Measurements from ENCODE around the gene GBP7.
A peak's percentile ranks its signal among the peaks of the same experiment; 100 is the strongest.
"Not testable (repeated sequence)": the region's sequence is repeated elsewhere in the genome, so short reads cannot be mapped to it uniquely, and the experiment has no call there.

The GBP7 gene

DNA sequence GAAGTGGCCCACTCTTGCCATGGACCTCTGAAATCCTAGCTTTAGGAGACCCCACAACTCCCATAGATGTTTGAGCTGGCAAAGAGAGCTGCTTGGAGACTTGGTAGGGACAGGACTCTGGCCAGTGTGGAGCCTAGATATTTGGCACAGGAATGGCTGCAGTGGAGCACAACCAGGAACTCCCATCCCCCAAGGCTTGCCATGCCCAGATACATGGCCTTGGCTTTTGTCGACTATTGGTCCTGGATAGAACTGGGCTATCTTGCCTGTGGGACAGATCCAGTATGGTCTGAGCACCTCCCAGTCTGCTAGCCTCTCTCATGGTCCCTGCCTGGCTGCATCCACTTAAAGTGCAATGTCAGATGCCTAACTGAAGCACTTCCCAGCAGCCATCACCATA lies 42.1 kb downstream of the GBP7 start:
- no peak for TF ChIP-seq CTCF (IDR thresholded peaks at IDR 0.05; ENCODE audit: insufficient read depth, low read length, poor library complexity, severe bottlenecking)
- no peaks in the 10 kb centered on the region for H3K36me3 ChIP-seq (ENCODE audit: control insufficient read depth, insufficient read depth, low read length)
- H3K4me3 ChIP-seq (replicated peaks; ENCODE audit: low read depth, low read length), result no peak overlapping the region
- DNase-seq (ENCODE audit: extremely low read depth, insufficient read length), result no peak
- no peaks in the 10 kb centered on the region for H3K27me3 ChIP-seq (replicated peaks; ENCODE audit: control insufficient read depth, insufficient read depth, low read length)

- DNase-seq (ENCODE audit: extremely low read depth, insufficient read length), result no peak
- no peak for TF ChIP-seq CTCF (IDR thresholded peaks at IDR 0.05; ENCODE audit: insufficient read depth, low read length, poor library complexity, severe bottlenecking)
Observed at GRCh38 chr1:89130716-89131115, 45.1 kb downstream of the GBP7 start.

GRCh38 chr1:89129911-89130310 lies 45.9 kb downstream of the GBP7 start:
- TF ChIP-seq CTCF (IDR thresholded peaks at IDR 0.05; ENCODE audit: insufficient read depth, low read length, poor library complexity, severe bottlenecking), result no peak
- H3K27me3 ChIP-seq (replicated peaks; ENCODE audit: control insufficient read depth, insufficient read depth, low read length), result no peaks in the 10 kb centered on the region
- no peak overlapping the region for H3K4me3 ChIP-seq (replicated peaks; ENCODE audit: low read depth, low read length)
- DNase-seq (ENCODE audit: extremely low read depth, insufficient read length), result no peak
- no peaks in the 10 kb centered on the region for H3K36me3 ChIP-seq (ENCODE audit: control insufficient read depth, insufficient read depth, low read length)

More at GRCh38 chr1:89130716-89131115, 45.1 kb downstream of the GBP7 start:
- Histone ChIP-seq H3K27me3 (replicated peaks; ENCODE audit: control insufficient read depth, insufficient read depth, low read length) (no peaks in the 10 kb centered on the region), H3K36me3 (ENCODE audit: control insufficient read depth, insufficient read depth, low read length) (no peaks in the 10 kb centered on the region), H3K4me3 (replicated peaks; ENCODE audit: low read depth, low read length) (no peak overlapping the region)

DNA sequence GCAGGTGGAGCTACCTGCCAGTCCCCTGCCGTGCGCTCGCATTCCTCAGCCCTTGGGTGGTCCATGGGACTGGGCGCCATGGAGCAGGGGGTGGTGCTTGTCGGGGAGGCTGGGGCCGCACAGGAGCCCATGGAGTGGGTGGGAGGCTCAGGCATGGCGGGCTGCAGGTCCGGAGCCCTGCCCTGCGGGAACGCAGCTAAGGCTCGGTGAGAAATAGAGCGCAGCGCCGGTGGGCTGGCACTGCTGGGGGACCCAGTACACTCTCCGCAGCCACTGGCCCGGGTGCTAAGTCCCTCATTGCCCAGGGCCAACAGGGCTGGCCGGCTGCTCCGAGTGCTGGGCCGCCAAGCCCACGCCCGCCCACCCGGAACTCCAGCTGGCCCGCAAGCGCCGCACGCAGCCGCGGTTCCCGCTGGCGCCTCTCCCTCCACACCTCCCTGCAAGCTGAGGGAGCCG lies 47.8 kb downstream of the GBP7 start:
- not testable (repeated sequence) for DNase-seq (ENCODE audit: extremely low read depth, insufficient read length); H3K27me3 ChIP-seq (replicated peaks; ENCODE audit: control insufficient read depth, insufficient read depth, low read length); H3K36me3 ChIP-seq (ENCODE audit: control insufficient read depth, insufficient read depth, low read length); H3K4me3 ChIP-seq (replicated peaks; ENCODE audit: low read depth, low read length)

DNA sequence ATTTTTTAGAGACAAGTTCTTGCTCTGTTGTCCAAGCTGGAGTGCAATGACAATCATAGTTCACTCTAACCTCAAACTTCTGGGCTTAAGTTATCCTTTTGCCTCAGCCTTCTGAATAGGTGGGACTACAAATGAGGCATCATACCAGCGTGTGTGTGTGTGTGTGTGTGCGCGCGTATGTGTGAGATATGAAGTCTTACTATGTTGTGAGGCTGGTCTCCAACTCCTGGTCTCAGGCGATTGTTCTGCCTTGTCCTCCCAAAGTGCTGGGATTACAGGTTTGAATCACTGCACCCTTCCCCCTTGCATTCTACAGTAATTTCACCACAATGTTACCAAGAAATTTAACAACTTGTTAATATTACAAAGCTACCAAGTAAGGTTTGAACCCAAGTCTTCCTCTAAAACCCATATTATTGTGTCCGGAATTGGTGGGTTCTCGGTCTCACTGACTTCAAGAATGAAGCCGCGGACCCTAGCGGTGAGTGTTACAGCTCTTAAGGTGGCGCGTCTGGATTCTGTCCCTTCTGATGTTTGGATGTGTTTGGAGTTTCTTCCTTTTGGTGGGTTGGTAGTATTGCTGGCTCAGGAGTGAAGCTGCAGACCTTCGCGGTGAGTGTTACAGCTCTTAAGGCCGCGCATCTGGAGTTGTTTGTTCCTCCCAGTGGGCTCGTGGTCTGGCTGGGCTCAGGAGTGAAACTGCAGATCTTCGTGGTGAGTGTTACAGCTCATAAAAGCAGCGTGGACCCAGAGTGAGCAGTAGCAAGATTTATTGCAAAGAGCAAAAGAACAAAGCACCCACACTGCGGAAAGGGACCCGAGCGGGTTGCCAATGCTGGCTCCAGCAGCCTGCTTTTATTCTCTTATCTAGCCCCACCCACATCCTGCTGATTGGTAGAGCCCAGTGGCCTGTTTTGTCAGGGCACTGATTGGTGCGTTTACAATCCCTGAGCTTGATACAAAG lies 48.9 kb downstream of the GBP7 start:
- H3K27me3 ChIP-seq (replicated peaks; ENCODE audit: control insufficient read depth, insufficient read depth, low read length); H3K36me3 ChIP-seq (ENCODE audit: control insufficient read depth, insufficient read depth, low read length); H3K4me3 ChIP-seq (replicated peaks; ENCODE audit: low read depth, low read length); DNase-seq (ENCODE audit: extremely low read depth, insufficient read length): not testable (repeated sequence)

DNA sequence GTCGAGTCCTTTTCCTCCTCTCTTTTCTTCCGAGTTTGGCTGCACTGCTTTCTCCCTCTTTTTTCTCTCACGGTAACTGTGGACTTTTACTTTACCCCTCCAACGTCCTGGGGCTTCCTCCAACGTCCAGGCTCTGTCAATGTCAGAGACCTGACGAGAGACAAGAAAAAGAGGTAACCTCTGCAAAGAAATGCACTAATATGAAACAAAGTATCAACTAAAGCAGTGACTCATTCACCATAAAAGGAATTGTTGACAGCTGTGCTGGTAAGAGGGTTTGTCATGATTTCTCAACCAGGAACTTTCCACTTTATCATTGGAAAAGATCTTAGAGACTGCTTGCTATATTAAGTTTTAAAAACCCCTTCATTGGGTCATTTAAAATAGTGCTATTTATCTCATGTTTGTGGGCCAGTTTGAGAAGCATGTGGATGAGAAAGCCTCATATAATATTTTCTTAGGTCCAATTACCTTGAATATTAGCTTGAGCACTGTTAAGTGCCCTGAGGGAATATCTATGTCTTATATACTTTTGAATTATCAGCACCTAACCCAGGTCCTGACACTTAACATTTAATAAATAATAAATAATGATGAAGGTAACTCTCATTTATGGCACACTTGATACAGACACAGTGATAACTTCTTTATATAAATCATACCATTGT lies 49.8 kb downstream of the GBP7 start, which contains the start of gene GBP2:
GBP2 (minus strand) TSS at position 202 of the 668 bp plus-strand sequence. CDS start 4,148 bp downstream, outside the sequence.
- no peak for TF ChIP-seq CTCF (IDR thresholded peaks at IDR 0.05; ENCODE audit: insufficient read depth, low read length, poor library complexity, severe bottlenecking)
- no peaks in the 10 kb centered on the region for H3K36me3 ChIP-seq (ENCODE audit: control insufficient read depth, insufficient read depth, low read length)
- no peaks in the 10 kb centered on the region for H3K27me3 ChIP-seq (replicated peaks; ENCODE audit: control insufficient read depth, insufficient read depth, low read length)
- peak; percentile 17 for DNase-seq (ENCODE audit: extremely low read depth, insufficient read length)
- peak within 1 kb of the TSS; percentile 58 for H3K4me3 ChIP-seq (replicated peaks; ENCODE audit: low read depth, low read length)

Measured in GM06990 (cell line).